Measurements from ENCODE around the gene PRR5L.

DNA sequence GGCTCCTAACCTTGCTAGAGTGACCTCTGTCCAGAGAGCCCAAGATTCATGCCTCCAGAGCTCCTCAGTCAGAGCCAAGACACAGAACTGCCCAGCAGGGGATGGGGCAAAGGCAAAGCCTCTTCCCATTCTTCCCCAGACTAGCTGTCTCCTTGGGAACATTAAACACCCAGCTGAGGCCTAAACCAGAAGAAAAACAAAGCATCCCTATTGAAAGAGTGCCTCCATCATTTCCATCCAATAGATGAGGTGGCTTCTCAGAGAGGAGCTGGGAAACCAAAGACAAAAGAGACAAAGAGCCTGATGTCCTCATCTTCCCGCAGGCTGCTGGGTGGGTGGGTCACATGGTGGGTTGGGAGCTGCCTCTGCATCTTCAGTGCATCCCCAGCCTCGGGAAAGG lies 44.3 kb upstream of the PRR5L start:
- no peak for TF ChIP-seq EZH2 (IDR thresholded peaks at IDR 0.05; ENCODE audit: low read length)
- TF ChIP-seq, protein P1, sequence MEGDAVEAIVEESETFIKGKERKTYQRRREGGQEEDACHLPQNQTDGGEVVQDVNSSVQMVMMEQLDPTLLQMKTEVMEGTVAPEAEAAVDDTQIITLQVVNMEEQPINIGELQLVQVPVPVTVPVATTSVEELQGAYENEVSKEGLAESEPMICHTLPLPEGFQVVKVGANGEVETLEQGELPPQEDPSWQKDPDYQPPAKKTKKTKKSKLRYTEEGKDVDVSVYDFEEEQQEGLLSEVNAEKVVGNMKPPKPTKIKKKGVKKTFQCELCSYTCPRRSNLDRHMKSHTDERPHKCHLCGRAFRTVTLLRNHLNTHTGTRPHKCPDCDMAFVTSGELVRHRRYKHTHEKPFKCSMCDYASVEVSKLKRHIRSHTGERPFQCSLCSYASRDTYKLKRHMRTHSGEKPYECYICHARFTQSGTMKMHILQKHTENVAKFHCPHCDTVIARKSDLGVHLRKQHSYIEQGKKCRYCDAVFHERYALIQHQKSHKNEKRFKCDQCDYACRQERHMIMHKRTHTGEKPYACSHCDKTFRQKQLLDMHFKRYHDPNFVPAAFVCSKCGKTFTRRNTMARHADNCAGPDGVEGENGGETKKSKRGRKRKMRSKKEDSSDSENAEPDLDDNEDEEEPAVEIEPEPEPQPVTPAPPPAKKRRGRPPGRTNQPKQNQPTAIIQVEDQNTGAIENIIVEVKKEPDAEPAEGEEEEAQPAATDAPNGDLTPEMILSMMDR (optimal IDR thresholded peaks at IDR 0.05 in 1 of 3, IDR thresholded peaks at IDR 0.05 in 1 of 3, conservative IDR thresholded peaks at IDR 0.05 in 1 of 3; ENCODE audit: extremely low read depth in 1 of 3, insufficient read depth in 2 of 3, low read length in 3 of 3): no peak
